ENCODE data around the gene TLCD2. TPM values are rescaled to one million over a fixed set of nuclear protein-coding genes. Genes with fewer than 3 reads are reported as not detected.
"Not testable (repeated sequence)": the region's sequence is repeated elsewhere in the genome, so short reads cannot be mapped to it uniquely, and the experiment has no call there.

TLCD2 gene
- 0.45 and 0.50 TPM in 2 replicates for total RNA-seq (2014; rRNA removed; shearing (Covaris generic))

DNA sequence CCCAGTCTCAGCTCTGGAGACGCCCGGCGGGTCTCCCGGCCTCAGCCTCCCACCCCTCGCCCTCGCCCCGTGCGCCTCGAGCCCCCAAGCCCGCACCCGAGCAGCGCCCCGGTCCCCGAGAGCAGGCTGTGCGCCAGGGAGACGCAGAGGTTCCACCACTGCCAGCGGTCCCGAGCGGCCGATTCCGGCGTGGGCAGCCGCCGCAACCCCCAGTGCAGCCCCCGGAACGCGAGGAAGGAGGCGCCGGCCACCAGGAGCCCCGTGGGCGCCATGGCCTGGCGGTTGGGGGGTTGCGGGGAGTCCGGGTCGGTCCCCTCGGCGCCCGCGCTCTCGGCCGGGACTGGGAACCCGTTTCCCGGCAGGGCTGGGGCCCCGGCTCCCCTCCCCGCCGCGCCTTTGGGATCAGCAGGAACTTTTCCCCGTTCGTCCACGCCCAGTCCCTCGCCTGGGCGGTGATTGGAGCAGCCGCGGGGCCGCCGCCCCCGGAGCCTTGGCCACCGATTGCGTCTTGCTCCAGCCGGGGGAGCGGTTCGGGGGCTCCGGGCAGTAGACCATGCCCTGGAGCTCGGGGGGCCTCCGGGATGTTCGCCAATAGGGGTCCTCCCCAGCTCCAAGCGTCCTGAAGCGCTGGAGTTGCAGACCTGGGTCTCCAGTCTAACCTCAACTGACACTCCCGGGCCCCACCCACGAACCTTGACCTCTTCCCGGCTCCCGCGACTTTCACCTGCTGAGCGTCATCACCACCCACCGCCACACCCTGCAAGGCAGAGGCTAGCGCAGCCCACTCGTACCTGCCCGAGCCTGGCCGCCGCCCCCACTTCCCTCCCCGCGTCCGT, at the start of gene TLCD2:
Gene TLCD2, minus strand, starts transcription at position 407 of the 836 bp plus-strand sequence. Its CDS starts 135 bp downstream, at position 272.
- no peak for DNase-seq (ENCODE audit: low spot score)

DNA sequence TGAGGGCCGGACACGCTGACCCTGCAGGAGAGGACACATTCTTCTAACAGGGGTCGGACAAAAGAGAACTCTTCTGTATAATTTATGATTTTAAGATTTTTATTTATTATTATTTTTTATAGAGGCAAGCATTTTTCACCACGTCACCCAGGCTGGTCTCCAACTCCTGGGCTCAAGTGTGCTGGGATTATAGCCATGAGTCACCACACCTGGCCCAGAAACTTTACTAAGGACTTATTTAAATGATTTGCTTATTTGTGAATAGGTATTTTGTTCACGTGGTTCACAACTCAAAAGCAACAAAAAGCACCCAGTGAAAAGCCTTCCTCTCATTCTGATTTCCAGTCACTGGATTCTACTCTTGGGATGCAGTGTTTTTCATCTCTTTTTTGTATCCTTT, 49.4 kb upstream of the TLCD2 start:
- DNase-seq (ENCODE audit: low spot score) = no peak

DNA sequence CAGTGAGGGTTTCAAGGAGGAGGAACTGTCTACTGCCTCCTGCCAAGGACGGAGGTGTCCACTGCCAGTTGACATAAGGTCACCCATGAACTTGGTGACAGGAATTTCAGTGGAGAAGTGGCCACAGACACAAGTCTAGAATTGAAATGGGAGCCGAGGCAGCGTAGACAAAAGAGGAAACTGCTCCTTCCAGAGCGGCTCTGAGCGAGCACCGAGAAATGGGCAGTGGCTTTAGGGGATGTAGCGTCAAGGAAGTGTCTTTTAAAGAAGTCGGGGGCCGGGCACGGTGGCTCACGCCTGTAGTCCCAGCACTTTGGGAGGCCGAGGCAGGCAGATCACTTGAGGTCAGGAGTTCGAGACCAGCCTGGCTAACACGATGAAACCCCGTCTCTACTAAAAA, 48.6 kb upstream of the TLCD2 start:
- no peak for DNase-seq (ENCODE audit: low spot score)

- DNase-seq (ENCODE audit: low spot score) = no peak
Observed at GRCh38 chr17:1755827-1756262, 45.7 kb upstream of the TLCD2 start.

DNA sequence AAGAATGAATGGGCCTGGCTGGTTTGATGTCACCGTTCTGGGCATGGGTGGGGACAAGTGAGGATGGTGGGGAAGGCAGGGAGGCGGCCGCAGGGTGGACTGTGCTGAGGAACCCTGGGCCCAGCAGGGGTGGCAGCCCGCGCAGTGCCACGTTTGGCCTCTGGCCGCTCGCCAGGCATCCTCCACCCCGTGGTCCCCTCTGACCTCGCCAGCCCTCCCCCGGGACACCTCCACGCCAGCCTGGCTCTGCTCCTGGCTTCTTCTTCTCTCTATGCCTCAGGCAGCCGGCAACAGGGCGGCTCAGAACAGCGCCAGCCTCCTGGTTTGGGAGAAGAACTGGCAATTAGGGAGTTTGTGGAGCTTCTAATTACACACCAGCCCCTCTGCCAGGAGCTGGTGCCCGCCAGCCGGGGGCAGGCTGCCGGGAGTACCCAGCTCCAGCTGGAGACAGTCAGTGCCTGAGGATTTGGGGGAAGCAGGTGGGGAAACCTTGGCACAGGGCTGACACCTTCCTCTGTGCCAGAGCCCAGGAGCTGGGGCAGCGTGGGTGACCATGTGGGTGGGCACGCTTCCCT, 45.2 kb upstream of the TLCD2 start:
- DNase-seq (ENCODE audit: low spot score) = no peak

GRCh38 chr17:1754430-1755112, 44.4 kb upstream of the TLCD2 start:
- DNase-seq (ENCODE audit: low spot score) = no peak

DNA sequence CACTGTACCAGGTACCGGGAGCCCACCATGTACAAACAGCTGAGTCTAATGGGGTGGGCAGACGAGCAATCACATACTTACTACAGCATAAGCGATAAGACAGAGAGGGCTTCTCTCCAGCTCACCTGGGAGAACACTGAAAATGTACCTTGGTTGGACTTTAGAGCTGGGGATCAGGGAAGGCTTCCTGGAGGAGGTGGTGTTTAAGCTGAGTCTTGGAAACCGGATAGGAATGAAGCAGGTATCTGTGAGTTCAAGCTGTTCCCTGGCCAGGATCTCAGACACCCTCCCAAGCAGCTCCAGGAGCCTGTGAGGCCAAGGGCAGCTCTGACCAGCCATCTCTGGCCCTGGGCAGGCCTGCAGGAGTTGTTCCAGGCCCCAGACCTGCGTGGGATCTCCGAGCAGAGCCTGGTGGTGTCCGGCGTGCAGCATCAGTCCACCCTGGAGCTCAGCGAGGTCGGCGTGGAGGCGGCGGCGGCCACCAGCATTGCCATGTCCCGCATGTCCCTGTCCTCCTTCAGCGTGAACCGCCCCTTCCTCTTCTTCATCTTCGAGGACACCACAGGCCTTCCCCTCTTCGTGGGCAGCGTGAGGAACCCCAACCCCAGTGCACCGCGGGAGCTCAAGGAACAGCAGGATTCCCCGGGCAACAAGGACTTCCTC, 43.7 kb upstream of the TLCD2 start:
- no peak for DNase-seq (ENCODE audit: low spot score)

DNA sequence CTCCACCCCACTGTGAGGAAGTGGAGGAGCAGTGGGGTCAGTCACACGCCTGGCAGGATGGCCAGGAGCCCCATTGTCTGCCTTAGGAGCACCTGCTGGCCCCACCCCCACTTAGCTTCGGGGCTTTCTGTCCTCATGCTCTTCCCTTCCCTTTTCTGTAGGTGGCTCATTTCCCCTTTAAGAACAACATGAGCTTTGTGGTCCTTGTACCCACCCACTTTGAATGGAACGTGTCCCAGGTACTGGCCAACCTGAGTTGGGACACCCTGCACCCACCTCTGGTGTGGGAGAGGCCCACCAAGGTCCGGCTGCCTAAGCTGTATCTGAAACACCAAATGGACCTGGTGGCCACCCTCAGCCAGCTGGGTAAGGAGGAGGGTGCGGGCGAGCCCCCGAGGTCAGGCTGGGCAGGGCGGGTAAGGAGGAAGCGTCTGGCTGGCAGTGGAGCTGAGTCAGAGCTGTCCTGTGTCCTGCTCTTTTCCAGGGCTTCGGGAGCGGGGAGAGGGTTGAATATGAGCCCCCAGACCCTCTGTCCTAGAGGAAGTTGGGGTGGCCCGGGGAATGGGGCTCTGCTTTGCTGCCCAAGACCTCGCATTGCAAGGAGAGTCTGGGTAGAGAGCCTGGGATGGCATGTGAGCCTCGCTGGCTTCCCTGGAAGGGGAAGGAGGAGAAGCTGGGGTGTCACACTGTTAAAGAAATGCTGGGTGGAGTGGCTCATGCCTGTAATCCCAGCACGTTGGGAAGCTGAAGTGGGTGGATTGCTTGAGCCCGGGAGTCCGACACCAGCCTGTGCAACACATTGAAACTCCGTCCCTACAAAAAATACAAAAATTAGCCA, 42.5 kb upstream of the TLCD2 start:
- DNase-seq (ENCODE audit: low spot score) = peak; percentile 61

DNA sequence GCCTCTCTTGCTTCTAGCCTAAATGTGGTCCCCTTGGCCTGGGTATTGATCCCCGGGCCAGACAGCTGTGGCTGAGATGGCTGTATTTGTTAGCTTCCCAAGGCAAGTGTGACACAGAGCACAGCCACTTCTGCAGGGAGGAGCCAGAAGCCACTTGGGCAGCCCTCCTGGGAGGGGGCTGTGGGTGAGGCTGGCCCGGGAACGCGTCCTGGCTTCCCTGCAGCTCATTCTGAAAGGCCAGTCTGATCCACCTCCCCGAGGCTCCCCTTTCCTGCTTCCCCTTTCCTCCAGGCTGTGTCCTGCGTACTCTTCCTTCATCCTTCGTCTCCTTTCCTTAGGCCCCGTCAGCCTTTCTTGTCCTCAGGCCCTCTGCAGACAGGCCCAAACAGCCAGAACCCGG, 40.5 kb upstream of the TLCD2 start:
- no peak for DNase-seq (ENCODE audit: low spot score)

- no peak for DNase-seq (ENCODE audit: low spot score)
Observed at GRCh38 chr17:1746975-1747543, 36.9 kb upstream of the TLCD2 start.

GRCh38 chr17:1745513-1746020, 35.4 kb upstream of the TLCD2 start:
- DNase-seq (ENCODE audit: low spot score) = no peak

- no peak for DNase-seq (ENCODE audit: low spot score)
Observed at GRCh38 chr17:1744551-1745512, 34.7 kb upstream of the TLCD2 start.

GRCh38 chr17:1743088-1743439, 32.9 kb upstream of the TLCD2 start:
- DNase-seq (ENCODE audit: low spot score) = no peak

GRCh38 chr17:1742371-1743087, 32.4 kb upstream of the TLCD2 start, which contains the start of gene SERPINF2:
Gene SERPINF2 (plus strand): TSS chr17:1742871. CDS start chr17:1744996, 2,125 bp downstream.
- DNase-seq (ENCODE audit: low spot score) = no peak

DNA sequence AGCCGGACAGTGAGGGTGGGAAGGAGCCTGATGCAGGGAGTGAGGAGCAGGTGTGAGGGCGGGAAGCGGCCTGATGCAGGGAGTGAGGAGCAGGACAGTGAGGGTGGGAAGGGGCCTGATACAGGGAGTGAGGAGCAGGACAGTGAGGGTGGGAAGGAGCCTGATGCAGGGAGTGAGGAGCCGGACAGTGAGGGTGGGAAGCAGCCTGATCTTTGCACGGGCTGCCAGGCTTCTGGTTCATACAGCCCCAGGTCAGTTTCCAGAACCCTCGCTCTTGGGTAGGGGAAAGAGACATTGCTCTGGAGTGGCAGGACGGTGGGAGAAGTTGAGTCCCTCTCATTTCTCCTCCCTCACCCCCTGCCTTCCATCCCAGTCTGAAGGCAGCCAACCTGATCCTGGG, 31.7 kb upstream of the TLCD2 start:
- not testable (repeated sequence) for DNase-seq (ENCODE audit: low spot score)

- DNase-seq (ENCODE audit: low spot score) = no peak
Observed at GRCh38 chr17:1737531-1738291, 27.5 kb upstream of the TLCD2 start.

DNA sequence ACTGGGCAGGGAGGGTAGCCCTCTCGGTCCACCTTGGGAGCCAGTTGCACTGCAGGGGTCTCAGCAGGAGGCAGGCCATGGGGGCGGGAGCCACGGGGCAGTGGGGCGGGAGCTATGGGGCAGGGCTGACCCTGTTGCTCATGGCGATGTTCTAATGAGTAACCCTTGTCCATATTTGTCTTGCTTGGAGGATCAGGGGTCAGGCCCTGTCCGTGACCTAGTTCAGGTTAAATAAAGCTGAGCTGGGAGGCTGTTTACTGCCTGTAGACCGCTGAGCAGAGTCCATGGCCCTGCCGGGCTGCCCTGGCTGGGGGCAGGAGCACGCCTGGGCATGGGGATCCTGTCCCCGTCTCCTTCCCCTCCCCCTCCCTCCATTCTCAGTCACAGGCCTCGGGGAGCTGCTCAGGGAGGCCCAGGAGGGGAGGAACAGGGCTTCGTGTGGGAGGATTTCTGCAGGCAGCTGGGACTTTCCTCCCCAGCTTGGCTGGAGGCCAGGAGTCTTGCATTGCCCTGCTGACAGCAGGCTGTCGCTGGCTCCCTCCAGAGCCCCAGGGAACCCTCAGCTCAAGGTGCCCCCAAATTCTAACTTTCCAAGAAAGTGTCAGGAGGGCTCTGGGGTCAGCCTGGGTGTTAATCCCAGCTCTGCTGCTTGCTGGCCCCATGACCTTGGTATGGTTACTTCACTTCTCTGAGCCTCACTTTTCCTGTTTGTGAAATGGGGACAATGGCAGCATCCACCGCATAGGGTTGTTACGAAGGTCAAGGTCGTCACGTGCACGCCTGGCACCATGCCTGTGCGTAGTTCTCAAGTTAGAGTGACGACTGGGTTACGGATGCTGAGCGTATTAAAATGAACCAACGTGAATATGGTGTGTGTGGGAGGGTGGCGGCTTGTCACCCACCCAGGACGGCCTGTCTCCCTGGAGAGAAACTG, 26.4 kb upstream of the TLCD2 start:
- peak; percentile 64 for DNase-seq (ENCODE audit: low spot score)

Measured in A172 (cell line).